GM12878 (cell line): ENCODE data around the gene EWSR1. TPM values are rescaled to one million over a fixed set of nuclear protein-coding genes. Genes with fewer than 3 reads are reported as not detected.

Experiments
- ATAC-seq: fragments of 200-7000 bp; cut with Tn5 transposase; 3 replicates; pipeline ENCODE4 v1.9.1; 2020; ENCODE audit warnings: mild to moderate bottlenecking, moderate library complexity
- BruUV-seq: library from RNA; stranded (reverse); fragments of 400-500 nt; replicated peaks from 2 replicates; lab custom pipeline; 2021; lab: Mats Ljungman, UMichigan
- CTCF ChIA-PET: fragments of 300-600 bp; sonication (Branson Sonifier 250); formaldehyde crosslinking; extraction: SDS; loops from one replicate; lab custom pipeline; 2021; ENCODE audit warnings: inconsistent platforms; lab: Yijun Ruan, JAX
- POLR2A ChIA-PET: fragments of 350-600 bp; formaldehyde crosslinking; extraction: SDS; loops from one replicate; lab custom pipeline; 2021; ENCODE audit warnings: inconsistent platforms; lab: Charles Lee
- RAD21 ChIA-PET: fragments of 300-600 bp; sonication (Branson Sonifier 250); formaldehyde crosslinking; loops from one replicate; lab custom pipeline; 2023; ENCODE audit warnings: antibody characterized with exemption; ENCODE audit not compliant: unreplicated experiment; lab: Charles Lee
- SMC1A ChIA-PET: fragments of 300-600 bp; sonication (Branson Sonifier 250); formaldehyde crosslinking; loops from one replicate; lab custom pipeline; 2023; ENCODE audit not compliant: unreplicated experiment, uncharacterized antibody; lab: Charles Lee
- DNase-seq: peaks from one replicate; pipeline ENCODE4 v3.0.0-alpha.2; 2011; ENCODE audit warnings: low read depth, low spot score
- FAIRE-seq: peaks from 3 replicates; lab custom pipeline; 2011; peaks lifted over from hg19 to GRCh38; lab: Jason Lieb, UNC
- H2AFZ ChIP-seq: 2 replicates; pipeline ENCODE4 v1.6.0; 2011; ENCODE audit warnings: low read depth, low read length, control low read depth; ENCODE audit not compliant: control insufficient read depth
- H3K27ac ChIP-seq: 2 replicates; pipeline ENCODE4 v1.5.1; 2011; ENCODE audit warnings: control low read depth; ENCODE audit not compliant: control insufficient read depth, insufficient read depth
- H3K27me3 ChIP-seq, 2 experiments: replicated peaks in 1 of 2; 2 replicates each; pipeline versions ENCODE4 v1.6.0 to v1.6.1; 2011; ENCODE audit warnings: low read length in 1 of 2; ENCODE audit not compliant: control insufficient read depth in 2 of 2, insufficient read depth in 2 of 2
- H3K36me3 ChIP-seq, 2 experiments: 2 replicates each; pipeline ENCODE4 v1.5.1; 2011; ENCODE audit warnings: low read length in 1 of 2; ENCODE audit not compliant: control insufficient read depth in 2 of 2, insufficient read depth in 2 of 2
- H3K4me1 ChIP-seq: 2 replicates; pipeline ENCODE4 v1.6.1; 2011; ENCODE audit warnings: mild to moderate bottlenecking, low read length, moderate library complexity, mixed read lengths; ENCODE audit not compliant: control insufficient read depth, insufficient read depth
- H3K4me2 ChIP-seq: 2 replicates; pipeline ENCODE4 v1.6.0; 2011; ENCODE audit warnings: control low read depth; ENCODE audit not compliant: control insufficient read depth, insufficient read depth
- H3K4me3 ChIP-seq: fragments of 200-600 bp; sonication (generic); 2 replicates; pipeline ENCODE4 v1.5.1; 2016
- H3K79me2 ChIP-seq: 2 replicates; pipeline ENCODE4 v1.6.0; 2011; ENCODE audit warnings: low read length; ENCODE audit not compliant: control insufficient read depth, insufficient read depth
- H3K9ac ChIP-seq: 2 replicates; pipeline ENCODE4 v1.8.0; 2011; ENCODE audit warnings: low read length, control low read depth, mixed read lengths; ENCODE audit not compliant: control insufficient read depth, insufficient read depth
- H3K9me3 ChIP-seq: replicated peaks from 3 replicates; pipeline ENCODE4 v1.5.1; 2011; ENCODE audit warnings: mild to moderate bottlenecking, low read length; ENCODE audit not compliant: control insufficient read depth, insufficient read depth
- H4K20me1 ChIP-seq: 2 replicates; pipeline ENCODE4 v1.6.0; 2011; ENCODE audit not compliant: control insufficient read depth, insufficient read depth
- BHLHE40 ChIP-seq, 2 experiments: fragments of 450-650 bp in 1 of 2; IDR thresholded peaks; 2 replicates each; pipeline ENCODE4 v1.6.1; 2011 to 2017; ENCODE audit warnings: low read depth in 2 of 2, borderline replicate concordance in 1 of 2, improper control_type of control experiment in 1 of 2, low read length in 1 of 2, mild to moderate bottlenecking in 1 of 2
- BRCA1 ChIP-seq: IDR thresholded peaks from 2 replicates; pipeline ENCODE4 v1.6.1; 2011; ENCODE audit warnings: low read depth, low read length, improper control_type of control experiment
- ETV6 ChIP-seq, 2 experiments: fragments of 450-650 bp in 1 of 2; IDR thresholded peaks in 1 of 2; conservative IDR thresholded peaks in 1 of 2; 2 replicates each; pipeline ENCODE4 v1.6.1; 2014; ENCODE audit warnings: antibody characterized with exemption in 1 of 2, borderline replicate concordance in 1 of 2, low read depth in 1 of 2, mild to moderate bottlenecking in 1 of 2, moderate library complexity in 1 of 2
- JUND ChIP-seq: IDR thresholded peaks from 2 replicates; pipeline ENCODE4 v1.6.1; 2012; ENCODE audit warnings: low read depth, mild to moderate bottlenecking, low read length, improper control_type of control experiment, moderate library complexity
- KAT2A ChIP-seq: conservative IDR thresholded peaks from 2 replicates; pipeline ENCODE4 v1.6.1; 2011; ENCODE audit warnings: low read depth, low read length; ENCODE audit not compliant: control insufficient read depth
- KDM1A ChIP-seq: fragments of 200-600 bp; sonication (generic); IDR thresholded peaks from 2 replicates; pipeline ENCODE4 v1.6.1; 2016; ENCODE audit warnings: borderline replicate concordance
- KLF5 ChIP-seq: fragments of 450-650 bp; IDR thresholded peaks from 2 replicates; pipeline ENCODE4 v1.6.1; 2014; ENCODE audit warnings: mild to moderate bottlenecking; ENCODE audit not compliant: partially characterized antibody
- MEF2B ChIP-seq: fragments of 450-650 bp; IDR thresholded peaks from 2 replicates; pipeline ENCODE4 v1.6.1; 2018; ENCODE audit warnings: mild to moderate bottlenecking, moderate library complexity; ENCODE audit not compliant: partially characterized antibody, poor library complexity, severe bottlenecking
- NR2C1 ChIP-seq: fragments of 450-650 bp; IDR thresholded peaks from 2 replicates; pipeline ENCODE4 v1.6.1; 2017; ENCODE audit warnings: antibody characterized with exemption, mild to moderate bottlenecking, moderate library complexity
- NR2F1 ChIP-seq: fragments of 450-650 bp; conservative IDR thresholded peaks from 2 replicates; pipeline ENCODE4 v1.6.1; 2017; ENCODE audit warnings: mild to moderate bottlenecking
- POLR2AphosphoS2 ChIP-seq: IDR thresholded peaks from 2 replicates; pipeline ENCODE4 v1.6.1; 2011; ENCODE audit warnings: low read depth, mild to moderate bottlenecking, low read length, improper control_type of control experiment, moderate library complexity
- SIX5 ChIP-seq: IDR thresholded peaks from 2 replicates; pipeline ENCODE4 v1.6.1; 2011; ENCODE audit warnings: mild to moderate bottlenecking, low read depth, low read length, moderate library complexity; ENCODE audit not compliant: severe bottlenecking
- SMARCA5 ChIP-seq: fragments of 450-650 bp; IDR thresholded peaks from 2 replicates; pipeline ENCODE4 v1.6.1; 2017; ENCODE audit warnings: mild to moderate bottlenecking
- STAT1 ChIP-seq: fragments of 450-650 bp; conservative IDR thresholded peaks from 2 replicates; pipeline ENCODE4 v1.6.1; 2014; ENCODE audit warnings: antibody characterized with exemption, mild to moderate bottlenecking
- TAF1 ChIP-seq: IDR thresholded peaks from 2 replicates; pipeline ENCODE4 v1.6.1; 2011; ENCODE audit warnings: mild to moderate bottlenecking, low read depth, low read length, borderline replicate concordance
- TCF3 ChIP-seq: IDR thresholded peaks from 2 replicates; pipeline ENCODE4 v1.6.1; 2012; ENCODE audit warnings: low read depth, mild to moderate bottlenecking, low read length, borderline replicate concordance; ENCODE audit not compliant: insufficient read depth
- YBX1 ChIP-seq: fragments of 450-650 bp; IDR thresholded peaks from 2 replicates; pipeline ENCODE4 v1.6.1; 2016; ENCODE audit warnings: antibody characterized with exemption
- YY1 ChIP-seq: IDR thresholded peaks from 2 replicates; pipeline ENCODE4 v1.6.1; 2011; ENCODE audit warnings: low read depth, mild to moderate bottlenecking, low read length
- ZNF217 ChIP-seq: fragments of 450-650 bp; IDR thresholded peaks from 2 replicates; pipeline ENCODE4 v1.6.1; 2017; ENCODE audit warnings: antibody characterized with exemption, mild to moderate bottlenecking
- ZNF384 ChIP-seq: IDR thresholded peaks from 2 replicates; pipeline ENCODE4 v1.6.1; 2012; ENCODE audit warnings: low read depth, mild to moderate bottlenecking, low read length, improper control_type of control experiment, borderline replicate concordance
- ZSCAN29 ChIP-seq: fragments of 450-650 bp; IDR thresholded peaks from 2 replicates; pipeline ENCODE4 v1.6.1; 2017; ENCODE audit warnings: mild to moderate bottlenecking, moderate library complexity
- WGBS: methylation state at CpG from one replicate; pipeline ENCODE4 v1.1.6; 2016; ENCODE audit warnings: low lambda C conversion rate; ENCODE audit not compliant: insufficient replicate concordance, insufficient coverage; ENCODE audit errors: missing lambda C conversion rate; 5-methylcytosine and 5-hydroxymethylcytosine counted together
- in situ Hi-C: fragments of 300-500 bp; cut with MboI; formaldehyde crosslinking; loops from 9 replicates; pipeline ENCODE4 v1.14.3; 2018; ENCODE audit warnings: mixed read lengths
- intact Hi-C: fragments of 100-400 bp; cut with micrococcal nuclease; formaldehyde crosslinking; loops from one replicate; pipeline ENCODE4 v1.14.2; 2022; ENCODE audit not compliant: unreplicated experiment
- polyA plus RNA-seq, 11 experiments: library from polyadenylated mRNA; depleted of rRNA in 4 of 11; unstranded in 6 of 11; stranded (reverse) in 5 of 11; fragments of >200 nt; fragmentation: Nextera tagmentation in 4 of 11; fragmentation: Illumina TruSeq in 1 of 11; extraction: Ambion mirVana in 4 of 11; extraction: Trizol in 1 of 11; gene quantifications; 1 replicate in 1 of 11; 2 replicates in 10 of 11; pipeline versions ENCODE4 v1.2.1 to v1.2.3, GENCODE V29; 2011 to 2016; ENCODE audit warnings: inconsistent platforms in 2 of 11, missing spikeins in 2 of 11, low read depth in 1 of 11
- total RNA-seq, 4 experiments: library from RNA; depleted of rRNA in 3 of 4; stranded (reverse); fragments of >200 nt in 3 of 4; fragmentation: Illumina TruSeq in 1 of 4; extraction: Trizol in 1 of 4; gene quantifications; 2 replicates each; pipeline versions ENCODE4 v1.2.1 to v1.2.3, GENCODE V29; 2013 to 2021
- TF ChIP-seq, protein P1 (sequence below): fragments of 450-650 bp; IDR thresholded peaks from 2 replicates; pipeline ENCODE4 v1.6.1; 2017; ENCODE audit warnings: low read depth, mild to moderate bottlenecking, moderate library complexity
- TF ChIP-seq, protein P2 (sequence below): IDR thresholded peaks from 2 replicates; pipeline ENCODE4 v1.6.1; 2011; ENCODE audit warnings: borderline replicate concordance, low read depth, mild to moderate bottlenecking, moderate library complexity, mixed read lengths, low read length; ENCODE audit not compliant: insufficient read depth; ENCODE audit errors: extremely low read length

EWSR1 gene
- total and polyA plus RNA-seq, 10 of the 15 experiments (the other 5 are each of a cell fraction or from before 2014, with no cell fraction given), result 130 to 480 (median 356) TPM

- BruUV-seq, result no TSS peak
- ATAC-seq, result peak; percentile 10
- ChIA-PET SMC1A (interaction anchor here (0.7 kb wide), 1 partner anchor 170 kb away, joined by 3 read pairs; no protein-coding TSS in a partner anchor), CTCF (no interaction called here), RAD21 (no interaction called here), POLR2A (interaction anchor here (0.9 kb wide), 1 partner anchor 11 kb away, joined by 3 read pairs; no protein-coding TSS in a partner anchor)
- Histone ChIP-seq H3K36me3 (no peaks in the 10 kb centered on the region), H2AFZ (no peak overlapping the region), H3K79me2 (no peaks in the 10 kb centered on the region), H3K4me2 (no peak overlapping the region), H3K9me3 (no peaks in the 10 kb centered on the region; the same call in 2 of the 3 replicates), H3K27me3 (peaks cover 8 to 14% of the 10 kb centered on the region in 2 experiments; a peak in 3 of 4 replicates), H3K9ac (no peak overlapping the region), H3K4me3 (no peak overlapping the region), H3K27ac (no peak overlapping the region), H3K4me1 (no peaks in the 10 kb centered on the region; the same call in 1 of the 2 replicates), H4K20me1 (no peaks in the 10 kb centered on the region)
- in situ Hi-C loops, result no loop called here
- intact Hi-C loops, result no loop called here
- WGBS, result 27% methylated on average over 28 of the region's 28 CpGs
- FAIRE-seq, result no peak
- DNase-seq, result no peak
- TF ChIP-seq, protein P1, sequence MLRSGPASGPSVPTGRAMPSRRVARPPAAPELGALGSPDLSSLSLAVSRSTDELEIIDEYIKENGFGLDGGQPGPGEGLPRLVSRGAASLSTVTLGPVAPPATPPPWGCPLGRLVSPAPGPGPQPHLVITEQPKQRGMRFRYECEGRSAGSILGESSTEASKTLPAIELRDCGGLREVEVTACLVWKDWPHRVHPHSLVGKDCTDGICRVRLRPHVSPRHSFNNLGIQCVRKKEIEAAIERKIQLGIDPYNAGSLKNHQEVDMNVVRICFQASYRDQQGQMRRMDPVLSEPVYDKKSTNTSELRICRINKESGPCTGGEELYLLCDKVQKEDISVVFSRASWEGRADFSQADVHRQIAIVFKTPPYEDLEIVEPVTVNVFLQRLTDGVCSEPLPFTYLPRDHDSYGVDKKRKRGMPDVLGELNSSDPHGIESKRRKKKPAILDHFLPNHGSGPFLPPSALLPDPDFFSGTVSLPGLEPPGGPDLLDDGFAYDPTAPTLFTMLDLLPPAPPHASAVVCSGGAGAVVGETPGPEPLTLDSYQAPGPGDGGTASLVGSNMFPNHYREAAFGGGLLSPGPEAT, result no peak
- TF ChIP-seq SIX5 (no peak), YY1 (no peak), SMARCA5 (no peak), NR2F1 (peak; percentile 82), ZNF217 (no peak), TCF3 (no peak), KDM1A (no peak), KAT2A (no peak), YBX1 (no peak), BRCA1 (no peak), MEF2B (no peak), BHLHE40 (IDR thresholded peaks at IDR 0.05; ENCODE audit: borderline replicate concordance in 1 of 2, low read depth in 2 of 2, low read length in 1 of 2) (peak in 1 of 2 experiments; percentile 61; a peak in 1 of 4 replicates), TAF1 (no peak), ETV6 (conservative IDR thresholded peaks at IDR 0.05 in 1 of 2, IDR thresholded peaks at IDR 0.05 in 1 of 2; ENCODE audit: borderline replicate concordance in 1 of 2, low read depth in 1 of 2) (no peak), STAT1 (no peak), JUND (no peak), POLR2AphosphoS2 (no peak), NR2C1 (peak; percentile 73; the same call in 1 of the 2 replicates), KLF5 (no peak), ZNF384 (peak; percentile 30; the same call in 1 of the 2 replicates), ZSCAN29 (no peak)
- TF ChIP-seq, protein P2, sequence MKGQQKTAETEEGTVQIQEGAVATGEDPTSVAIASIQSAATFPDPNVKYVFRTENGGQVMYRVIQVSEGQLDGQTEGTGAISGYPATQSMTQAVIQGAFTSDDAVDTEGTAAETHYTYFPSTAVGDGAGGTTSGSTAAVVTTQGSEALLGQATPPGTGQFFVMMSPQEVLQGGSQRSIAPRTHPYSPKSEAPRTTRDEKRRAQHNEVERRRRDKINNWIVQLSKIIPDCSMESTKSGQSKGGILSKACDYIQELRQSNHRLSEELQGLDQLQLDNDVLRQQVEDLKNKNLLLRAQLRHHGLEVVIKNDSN, result peak; percentile 25
These were observed 42.2 kb downstream of the EWSR1 start for GRCh38 chr22:29310065-29310862.
